Naive B cell (primary cell): ENCODE results near the gene SGCD. TPM values are rescaled to one million over a fixed set of nuclear protein-coding genes. Genes with fewer than 3 reads are reported as not detected.

ENCODE experiments used
- ATAC-seq, 2 donors: fragments of 150-1000 bp; cut with Tn5 transposase; 2 replicates each; pipeline ENCODE4 v1.10.0; 2021; ENCODE audit warnings: low read depth in 2 of 2, mild to moderate bottlenecking in 2 of 2, moderate library complexity in 2 of 2
- DNase-seq: peaks from one replicate; pipeline ENCODE4 v3.0.0; 2022
- H3K27ac Mint-ChIP-seq, 6 donors: one replicate each; pipeline ENCODE4 v1.8.0; 2020 to 2022; ENCODE audit warnings: mild to moderate bottlenecking in 6 of 6, mixed read lengths in 6 of 6, moderate library complexity in 5 of 6, inconsistent platforms in 2 of 6
- H3K27me3 Mint-ChIP-seq, 3 donors: one replicate each; pipeline ENCODE4 v1.8.0; 2021 to 2022; ENCODE audit warnings: mixed read lengths in 3 of 3, mild to moderate bottlenecking in 1 of 3
- H3K36me3 Mint-ChIP-seq, 2 donors: one replicate each; pipeline ENCODE4 v1.8.0; 2020 to 2022; ENCODE audit warnings: mixed read lengths in 2 of 2, inconsistent platforms in 1 of 2, mild to moderate bottlenecking in 1 of 2
- H3K4me1 Mint-ChIP-seq, 3 donors: one replicate each; pipeline ENCODE4 v1.8.0; 2020 to 2022; ENCODE audit warnings: mixed read lengths in 3 of 3, inconsistent platforms in 1 of 3, mild to moderate bottlenecking in 1 of 3, moderate library complexity in 1 of 3
- H3K4me3 Mint-ChIP-seq, 8 donors: one replicate each; pipeline ENCODE4 v1.8.0; 2020 to 2022; ENCODE audit warnings: mild to moderate bottlenecking in 8 of 8, mixed read lengths in 8 of 8, moderate library complexity in 8 of 8, inconsistent platforms in 2 of 8
- H3K9me3 Mint-ChIP-seq, 7 donors: one replicate each; pipeline ENCODE4 v1.8.0; 2020 to 2022; ENCODE audit warnings: mixed read lengths in 7 of 7, mild to moderate bottlenecking in 5 of 7, inconsistent platforms in 2 of 7, moderate library complexity in 1 of 7
- polyA plus RNA-seq, 6 donors: library from polyadenylated mRNA; unstranded; fragments of 300-500 nt; fragmentation: Illumina TruSeq; gene quantifications; one replicate each; pipeline ENCODE4 v1.2.3, GENCODE V29; 2021; ENCODE audit warnings: low read depth in 6 of 6

The SGCD gene
- polyA plus RNA-seq, 6 donors from 2014 or later = not detected

DNA sequence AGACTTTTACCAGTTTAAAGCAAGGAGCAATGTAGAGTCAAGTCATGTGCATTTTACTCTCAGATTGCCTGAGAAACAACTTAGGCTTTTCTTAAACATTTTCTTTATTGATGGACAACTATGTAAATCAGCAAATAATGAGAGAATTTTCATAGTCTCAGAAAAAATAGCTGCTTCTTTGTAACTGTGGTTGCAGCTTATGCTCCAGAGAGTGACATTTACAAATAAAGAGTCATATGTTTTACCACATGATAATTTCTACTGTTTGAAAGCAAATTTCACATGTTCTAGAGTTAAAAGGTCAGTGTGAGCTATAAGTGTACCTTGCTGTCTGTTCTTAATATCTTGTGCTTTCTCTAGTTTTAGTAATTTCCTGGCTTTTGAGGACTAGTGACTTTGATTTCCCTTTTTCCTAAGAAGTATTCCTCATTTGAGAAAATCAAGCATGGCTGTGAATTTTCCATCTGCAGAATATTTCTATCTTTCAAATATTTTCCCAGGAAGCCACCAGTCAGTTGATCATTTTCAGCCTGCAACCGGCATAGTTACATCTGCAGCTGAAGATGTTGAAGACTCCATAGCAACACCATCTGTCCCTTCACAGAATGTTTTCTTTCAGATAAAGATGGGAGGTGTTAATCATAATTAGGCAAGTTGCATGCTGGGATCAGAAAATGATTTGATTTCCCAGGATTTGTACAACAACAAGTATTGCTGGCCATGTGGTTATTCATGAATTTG is 229.9 kb downstream of the SGCD start:
- no peak overlapping the region for H3K27ac Mint-ChIP-seq
- DNase-seq (no peak), ATAC-seq (no peak)
- no peaks in the 10 kb centered on the region for H3K36me3 Mint-ChIP-seq
- no peaks in the 10 kb centered on the region for H3K4me1 Mint-ChIP-seq
- peaks cover 0 to 3% (median 0%) of the 10 kb centered on the region in 7 donors for H3K9me3 Mint-ChIP-seq
- H3K4me3 Mint-ChIP-seq = no peak overlapping the region
- H3K27me3 Mint-ChIP-seq = no peaks in the 10 kb centered on the region

DNA sequence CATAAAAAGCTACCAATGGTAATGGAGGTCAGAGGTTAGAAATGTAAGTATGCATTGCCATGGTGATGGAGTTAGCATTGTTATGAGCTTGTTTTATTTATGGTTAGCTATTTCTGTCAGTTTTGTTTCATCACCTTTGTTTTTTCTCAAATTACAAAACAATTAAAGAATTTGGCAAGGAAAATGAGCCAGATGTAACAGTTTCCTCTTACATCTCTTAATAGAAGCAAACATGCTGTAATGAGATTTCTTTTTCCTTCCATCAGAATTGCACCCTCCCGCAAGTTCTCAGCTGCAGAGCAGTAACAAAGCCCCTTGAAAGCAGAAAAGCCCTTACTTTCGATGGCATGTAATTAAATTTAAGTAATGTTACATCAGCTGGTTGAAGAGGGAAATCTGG is 233.0 kb downstream of the SGCD start:
- no peaks in the 10 kb centered on the region for H3K4me1 Mint-ChIP-seq
- H3K27me3 Mint-ChIP-seq = peaks cover 0 to 4% (median 0%) of the 10 kb centered on the region in 3 donors
- no peak overlapping the region for H3K27ac Mint-ChIP-seq
- peaks cover 0 to 5% (median 0%) of the 10 kb centered on the region in 7 donors for H3K9me3 Mint-ChIP-seq
- DNase-seq (no peak), ATAC-seq (no peak)
- no peak overlapping the region for H3K4me3 Mint-ChIP-seq
- H3K36me3 Mint-ChIP-seq = no peaks in the 10 kb centered on the region

- Mint-ChIP-seq H3K4me3 (no peak overlapping the region), H3K9me3 (peaks cover 0 to 2% (median 0%) of the 10 kb centered on the region in 7 donors), H3K27ac (no peak overlapping the region), H3K36me3 (no peaks in the 10 kb centered on the region), H3K27me3 (peaks cover 0 to 4% (median 0%) of the 10 kb centered on the region in 3 donors), H3K4me1 (no peaks in the 10 kb centered on the region)
- ATAC-seq (no peak), DNase-seq (no peak)
Measured at GRCh38 chr5:156561651-156562050, 234.7 kb downstream of the SGCD start.

GRCh38 chr5:156570615-156571014 is 243.7 kb downstream of the SGCD start:
- no peaks in the 10 kb centered on the region for H3K4me1 Mint-ChIP-seq
- H3K4me3 Mint-ChIP-seq = no peak overlapping the region
- no peaks in the 10 kb centered on the region for H3K36me3 Mint-ChIP-seq
- no peak for ATAC-seq
- no peaks in the 10 kb centered on the region for H3K27me3 Mint-ChIP-seq
- no peak overlapping the region for H3K27ac Mint-ChIP-seq
- peaks cover 0 to 3% (median 1%) of the 10 kb centered on the region in 7 donors for H3K9me3 Mint-ChIP-seq
- DNase-seq = no peak

DNA sequence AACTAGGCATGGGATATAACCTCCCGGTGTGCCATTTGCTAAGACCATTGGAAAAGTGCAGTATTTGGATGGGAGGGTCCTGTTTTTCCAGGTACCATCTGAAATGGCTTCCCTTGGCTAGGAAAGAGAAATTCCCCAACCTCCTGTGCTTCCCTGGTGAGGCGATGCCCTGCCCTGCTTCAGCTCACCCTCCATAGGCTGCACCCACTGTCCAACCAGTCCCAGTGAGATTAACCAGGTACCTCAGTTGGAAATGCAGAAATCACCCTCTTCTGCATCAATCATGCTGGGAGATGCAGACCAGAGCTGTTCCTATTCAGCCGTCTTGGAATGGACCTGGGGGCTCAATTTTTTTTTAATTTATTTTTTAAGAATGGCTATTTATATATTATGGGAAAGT is 254.8 kb downstream of the SGCD start:
- Mint-ChIP-seq H3K9me3 (peaks cover 9 to 28% (median 16%) of the 10 kb centered on the region in 7 donors), H3K27ac (no peak overlapping the region), H3K36me3 (peaks cover 0 to 7% of the 10 kb centered on the region in 2 donors), H3K4me3 (no peak overlapping the region), H3K27me3 (peaks cover 13 to 16% (median 15%) of the 10 kb centered on the region in 3 donors), H3K4me1 (no peaks in the 10 kb centered on the region)
- DNase-seq = no peak
- no peak for ATAC-seq

DNA sequence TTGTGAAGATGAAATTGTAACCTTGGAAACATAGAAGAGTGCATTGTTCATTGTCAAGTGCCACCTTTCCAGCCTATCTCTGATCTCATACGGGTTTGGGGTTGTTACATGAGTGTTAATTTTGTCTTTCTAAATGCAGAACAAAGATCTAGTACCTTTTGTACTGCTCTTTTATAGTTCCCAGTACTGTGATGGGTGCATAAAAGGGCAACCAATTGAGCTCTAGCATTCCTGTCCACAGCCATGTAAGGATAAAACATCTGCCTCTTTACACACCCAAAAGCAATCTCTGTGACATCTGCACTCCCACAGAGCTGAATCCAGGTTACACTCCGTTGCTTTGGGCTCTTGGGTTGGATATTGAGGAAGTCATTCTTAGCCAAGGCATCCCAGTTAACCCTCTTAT is 255.2 kb downstream of the SGCD start:
- ATAC-seq = no peak
- no peak overlapping the region for H3K4me3 Mint-ChIP-seq
- no peaks in the 10 kb centered on the region for H3K4me1 Mint-ChIP-seq
- H3K36me3 Mint-ChIP-seq = peaks cover 0 to 7% of the 10 kb centered on the region in 2 donors
- H3K9me3 Mint-ChIP-seq = peaks cover 9 to 27% (median 14%) of the 10 kb centered on the region in 7 donors
- DNase-seq = no peak
- H3K27me3 Mint-ChIP-seq = peaks cover 13 to 16% (median 15%) of the 10 kb centered on the region in 3 donors
- H3K27ac Mint-ChIP-seq = no peak overlapping the region

DNA sequence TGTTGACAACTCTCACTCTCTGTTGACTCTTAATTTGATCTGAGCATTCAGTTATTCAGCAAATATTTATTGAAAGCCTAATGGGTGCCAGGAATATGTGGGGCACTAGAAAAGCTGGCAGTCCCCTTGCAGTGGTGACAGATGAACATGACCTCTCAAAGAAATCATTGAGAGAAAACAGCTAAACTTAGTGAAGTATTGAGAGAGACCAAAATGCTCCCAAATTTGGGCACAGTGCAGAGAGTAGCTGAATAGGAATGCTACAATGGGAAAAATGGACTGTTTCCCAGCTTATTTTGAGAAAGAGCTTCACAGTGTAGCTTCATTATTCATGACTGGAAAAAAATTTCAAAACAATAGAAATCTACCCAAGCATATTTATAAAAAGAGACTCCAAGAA is 257.9 kb downstream of the SGCD start:
- peaks cover 0 to 17% (median 7%) of the 10 kb centered on the region in 7 donors for H3K9me3 Mint-ChIP-seq
- H3K27ac Mint-ChIP-seq = no peak overlapping the region
- ATAC-seq = no peak
- no peaks in the 10 kb centered on the region for H3K4me1 Mint-ChIP-seq
- H3K27me3 Mint-ChIP-seq = peaks cover 13 to 25% (median 15%) of the 10 kb centered on the region in 3 donors
- H3K36me3 Mint-ChIP-seq = peaks cover 0 to 7% of the 10 kb centered on the region in 2 donors
- DNase-seq = no peak
- H3K4me3 Mint-ChIP-seq = no peak overlapping the region

- no peak for ATAC-seq
- no peaks in the 10 kb centered on the region for H3K4me1 Mint-ChIP-seq
- no peak overlapping the region for H3K4me3 Mint-ChIP-seq
- no peak overlapping the region for H3K27ac Mint-ChIP-seq
- DNase-seq = no peak
- peaks cover 0 to 12% (median 0%) of the 10 kb centered on the region in 7 donors for H3K9me3 Mint-ChIP-seq
- no peaks in the 10 kb centered on the region for H3K36me3 Mint-ChIP-seq
- H3K27me3 Mint-ChIP-seq = peaks cover 11 to 32% (median 19%) of the 10 kb centered on the region in 3 donors
Measured at GRCh38 chr5:156585999-156586398, 259.0 kb downstream of the SGCD start.

- Mint-ChIP-seq H3K4me1 (no peaks in the 10 kb centered on the region), H3K36me3 (no peaks in the 10 kb centered on the region), H3K9me3 (peaks cover 0 to 12% (median 0%) of the 10 kb centered on the region in 7 donors), H3K27ac (no peak overlapping the region), H3K4me3 (no peak overlapping the region), H3K27me3 (peaks cover 12 to 33% (median 23%) of the 10 kb centered on the region in 3 donors)
- DNase-seq = no peak
- no peak for ATAC-seq
Measured at GRCh38 chr5:156587012-156587411, 260.0 kb downstream of the SGCD start.

DNA sequence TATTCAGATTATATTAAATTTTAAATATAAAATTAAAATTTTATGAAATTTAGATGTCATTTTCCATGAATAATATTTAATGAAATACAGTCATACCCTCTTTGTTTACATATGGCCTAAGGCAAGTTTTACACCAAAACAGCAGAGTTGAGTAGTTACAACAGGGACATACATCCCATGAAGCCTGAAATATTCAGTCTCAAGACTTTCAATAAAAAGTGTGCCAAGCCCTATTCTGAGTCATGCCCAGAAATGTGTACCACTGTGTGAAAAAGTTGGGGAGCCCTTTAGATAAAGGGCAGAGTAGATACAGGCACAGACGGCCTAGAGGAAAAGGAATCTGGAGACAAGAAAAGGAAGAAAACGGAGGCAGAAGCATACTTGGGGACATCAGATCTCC is 261.3 kb downstream of the SGCD start:
- Mint-ChIP-seq H3K27me3 (peaks cover 14 to 40% (median 14%) of the 10 kb centered on the region in 3 donors), H3K9me3 (peaks cover 0 to 10% (median 0%) of the 10 kb centered on the region in 7 donors), H3K27ac (no peak overlapping the region), H3K4me3 (no peak overlapping the region), H3K36me3 (no peaks in the 10 kb centered on the region), H3K4me1 (no peaks in the 10 kb centered on the region)
- DNase-seq (no peak), ATAC-seq (no peak)

GRCh38 chr5:156589104-156589945 is 262.4 kb downstream of the SGCD start:
- Mint-ChIP-seq H3K27ac (no peak overlapping the region), H3K4me1 (no peaks in the 10 kb centered on the region), H3K27me3 (peaks cover 11 to 37% (median 14%) of the 10 kb centered on the region in 3 donors), H3K36me3 (no peaks in the 10 kb centered on the region), H3K4me3 (no peak overlapping the region), H3K9me3 (peaks cover 0 to 9% (median 0%) of the 10 kb centered on the region in 7 donors)
- ATAC-seq (no peak), DNase-seq (no peak)

DNA sequence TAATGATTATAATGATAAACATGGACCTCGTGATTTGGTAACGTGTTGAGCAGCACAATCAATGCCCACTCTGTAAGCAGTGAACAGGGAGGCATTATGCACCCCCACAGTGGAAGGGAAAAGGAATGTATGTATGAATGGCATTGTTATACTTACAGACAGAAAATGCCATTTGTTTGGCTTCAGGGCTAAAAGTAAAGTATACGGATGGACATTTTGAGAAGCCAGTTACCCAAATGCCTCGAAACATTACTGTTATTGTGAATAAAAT is 262.9 kb downstream of the SGCD start:
- no peak overlapping the region for H3K27ac Mint-ChIP-seq
- no peak for DNase-seq
- no peak for ATAC-seq
- no peak overlapping the region for H3K4me3 Mint-ChIP-seq
- H3K4me1 Mint-ChIP-seq = no peaks in the 10 kb centered on the region
- no peaks in the 10 kb centered on the region for H3K36me3 Mint-ChIP-seq
- peaks cover 0 to 9% (median 0%) of the 10 kb centered on the region in 7 donors for H3K9me3 Mint-ChIP-seq
- peaks cover 11 to 37% (median 14%) of the 10 kb centered on the region in 3 donors for H3K27me3 Mint-ChIP-seq

DNA sequence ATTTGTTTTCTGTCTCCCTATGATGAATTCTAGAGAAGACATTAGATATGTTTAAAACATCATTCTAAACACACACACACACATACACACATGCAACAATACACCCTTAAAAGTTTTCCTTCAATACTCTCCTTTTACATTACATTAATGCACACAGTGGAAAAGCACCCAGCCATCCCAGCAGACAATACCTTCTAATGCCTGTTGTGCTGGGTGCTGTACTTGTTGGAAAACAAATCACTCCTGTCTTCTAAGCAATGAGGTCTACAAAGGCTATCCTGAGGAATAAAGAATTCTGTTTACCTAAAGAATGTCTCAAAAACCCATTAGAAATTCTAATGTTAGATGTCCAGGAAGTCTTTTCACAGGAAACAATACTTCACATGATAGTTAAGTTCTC is 264.0 kb downstream of the SGCD start:
- peaks cover 0 to 9% (median 0%) of the 10 kb centered on the region in 7 donors for H3K9me3 Mint-ChIP-seq
- H3K27ac Mint-ChIP-seq = peak overlapping the region in 1 of 6 donors; percentile 55
- no peak overlapping the region for H3K4me3 Mint-ChIP-seq
- DNase-seq (no peak), ATAC-seq (no peak)
- no peaks in the 10 kb centered on the region for H3K36me3 Mint-ChIP-seq
- peaks cover 8 to 33% (median 14%) of the 10 kb centered on the region in 3 donors for H3K27me3 Mint-ChIP-seq
- no peaks in the 10 kb centered on the region for H3K4me1 Mint-ChIP-seq

DNA sequence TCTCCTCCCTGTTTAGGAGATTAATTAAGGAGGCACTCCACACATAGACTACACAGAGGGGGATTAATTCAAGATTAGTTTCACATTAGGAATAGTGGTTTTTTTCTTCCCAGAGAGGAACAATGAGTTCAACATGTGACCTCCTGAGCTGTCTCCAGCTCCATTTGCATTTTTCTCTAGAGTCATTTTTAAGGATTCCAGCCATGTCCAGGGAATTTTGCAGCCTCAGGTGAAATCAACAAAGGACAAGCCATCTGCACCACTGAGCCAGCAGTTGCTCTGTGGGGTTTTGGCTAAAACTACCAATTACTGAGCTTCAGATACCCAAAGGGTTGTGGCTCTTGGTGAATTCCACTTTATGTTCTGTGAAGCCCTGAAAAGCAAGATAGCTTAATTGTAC is 264.7 kb downstream of the SGCD start:
- H3K27me3 Mint-ChIP-seq = peaks cover 8 to 29% (median 14%) of the 10 kb centered on the region in 3 donors
- H3K4me3 Mint-ChIP-seq = no peak overlapping the region
- H3K36me3 Mint-ChIP-seq = no peaks in the 10 kb centered on the region
- ATAC-seq (no peak), DNase-seq (no peak)
- no peaks in the 10 kb centered on the region for H3K4me1 Mint-ChIP-seq
- H3K27ac Mint-ChIP-seq = no peak overlapping the region
- H3K9me3 Mint-ChIP-seq = peaks cover 0 to 9% (median 0%) of the 10 kb centered on the region in 7 donors
